H9 (cell line): ENCODE measurements around the gene ATP6V1G2. TPM values are rescaled to one million over a fixed set of nuclear protein-coding genes. Genes with fewer than 3 reads are reported as not detected.
A peak's percentile ranks its signal among the peaks of the same experiment; 100 is the strongest.

ENCODE experiments used
- DNase-seq: peaks from one replicate; pipeline ENCODE4 v3.0.0-alpha.2; 2017
- H2AFZ ChIP-seq: one replicate; pipeline ENCODE4 v1.6.1; 2013; ENCODE audit warnings: mild to moderate bottlenecking, low read length, control low read depth, moderate library complexity
- H2AK5ac ChIP-seq: 2 replicates; pipeline ENCODE4 v1.6.1; 2013; ENCODE audit warnings: low read length, control low read depth, mixed read lengths; ENCODE audit not compliant: insufficient read length
- H2BK120ac ChIP-seq: one replicate; pipeline ENCODE4 v1.6.1; 2013; ENCODE audit warnings: low read depth, mild to moderate bottlenecking, low read length, control low read depth, inconsistent platforms; ENCODE audit not compliant: poor library complexity, severe bottlenecking
- H2BK12ac ChIP-seq: 2 replicates; pipeline ENCODE4 v1.6.1; 2013; ENCODE audit warnings: low read length, control low read depth, mixed read lengths, low read depth; ENCODE audit not compliant: insufficient read length
- H2BK15ac ChIP-seq: 2 replicates; pipeline ENCODE4 v1.6.1; 2013; ENCODE audit warnings: low read depth, low read length, control low read depth
- H2BK20ac ChIP-seq: one replicate; pipeline ENCODE4 v1.6.1; 2013; ENCODE audit warnings: low read depth, mild to moderate bottlenecking, low read length, control low read depth, inconsistent platforms; ENCODE audit not compliant: poor library complexity, severe bottlenecking
- H2BK5ac ChIP-seq: 2 replicates; pipeline ENCODE4 v1.6.1; 2013; ENCODE audit warnings: low read length, control low read depth, mixed read lengths; ENCODE audit not compliant: insufficient read length
- H3K14ac ChIP-seq: 2 replicates; pipeline ENCODE4 v1.6.1; 2013; ENCODE audit warnings: low read length, control low read depth; ENCODE audit not compliant: insufficient read depth
- H3K18ac ChIP-seq: 2 replicates; pipeline ENCODE4 v1.6.1; 2013; ENCODE audit warnings: low read depth, mild to moderate bottlenecking, mixed read lengths, low read length, control low read depth; ENCODE audit not compliant: insufficient read length
- H3K23ac ChIP-seq: 2 replicates; pipeline ENCODE4 v1.6.1; 2013; ENCODE audit warnings: low read length, control low read depth, mixed read lengths, low read depth; ENCODE audit not compliant: insufficient read length
- H3K23me2 ChIP-seq: 2 replicates; pipeline ENCODE4 v1.6.1; 2013; ENCODE audit warnings: low read depth, mild to moderate bottlenecking, mixed read lengths, low read length, control low read depth; ENCODE audit not compliant: insufficient read length, poor library complexity, severe bottlenecking
- H3K27ac ChIP-seq: 2 replicates; pipeline ENCODE4 v1.5.1; 2013; ENCODE audit warnings: low read length, control low read depth, mixed read lengths, low read depth; ENCODE audit not compliant: insufficient read length
- H3K27me3 ChIP-seq: 2 replicates; pipeline ENCODE4 v1.6.1; 2013; ENCODE audit warnings: low read length, control low read depth, inconsistent platforms; ENCODE audit not compliant: insufficient read depth
- H3K4ac ChIP-seq: 2 replicates; pipeline ENCODE4 v1.6.1; 2013; ENCODE audit warnings: low read depth, mild to moderate bottlenecking, control low read depth, inconsistent platforms, low read length, moderate library complexity
- H3K4me1 ChIP-seq: 2 replicates; pipeline ENCODE4 v1.6.1; 2013; ENCODE audit warnings: low read length, control low read depth, inconsistent platforms; ENCODE audit not compliant: insufficient read depth
- H3K4me2 ChIP-seq: 2 replicates; pipeline ENCODE4 v1.6.1; 2013; ENCODE audit warnings: low read length, control low read depth, mixed read lengths; ENCODE audit not compliant: insufficient read length, insufficient read depth
- H3K56ac ChIP-seq: 2 replicates; pipeline ENCODE4 v1.6.1; 2013; ENCODE audit warnings: low read depth, mild to moderate bottlenecking, mixed read lengths, low read length, control low read depth; ENCODE audit not compliant: insufficient read length
- H3K79me1 ChIP-seq: 2 replicates; pipeline ENCODE4 v1.6.1; 2013; ENCODE audit warnings: low read depth, mild to moderate bottlenecking, moderate library complexity, low read length, control low read depth, inconsistent platforms; ENCODE audit not compliant: insufficient read depth, poor library complexity, severe bottlenecking
- H3K79me2 ChIP-seq: 2 replicates; pipeline ENCODE4 v1.6.1; 2013; ENCODE audit warnings: low read length, control low read depth, inconsistent platforms; ENCODE audit not compliant: insufficient read depth
- H3K9ac ChIP-seq: 2 replicates; pipeline ENCODE4 v1.6.1; 2013; ENCODE audit warnings: low read length, control low read depth, mixed read lengths; ENCODE audit not compliant: insufficient read length; ENCODE audit errors: extremely low read depth
- H3K9me3 ChIP-seq: one replicate; pipeline ENCODE4 v1.6.1; 2013; ENCODE audit warnings: low read depth, low read length, inconsistent platforms; ENCODE audit not compliant: control insufficient read depth
- H3T11ph ChIP-seq: one replicate; pipeline ENCODE4 v1.6.1; 2013; ENCODE audit warnings: mild to moderate bottlenecking, low read length, control low read depth, inconsistent platforms
- H4K20me1 ChIP-seq: one replicate; pipeline ENCODE4 v1.6.1; 2013; ENCODE audit not compliant: control insufficient read depth, insufficient read length, insufficient read depth
- H4K5ac ChIP-seq: 2 replicates; pipeline ENCODE4 v1.6.1; 2013; ENCODE audit warnings: low read depth, mild to moderate bottlenecking, mixed read lengths, low read length, control low read depth; ENCODE audit not compliant: insufficient read length
- H4K8ac ChIP-seq: replicated peaks from 2 replicates; pipeline ENCODE4 v1.6.1; 2013; ENCODE audit warnings: low read length, control low read depth, mixed read lengths, low read depth; ENCODE audit not compliant: insufficient read length
- H4K91ac ChIP-seq: 2 replicates; pipeline ENCODE4 v1.6.1; 2013; ENCODE audit warnings: low read depth, mild to moderate bottlenecking, moderate library complexity, mixed read lengths, low read length, control low read depth; ENCODE audit not compliant: insufficient read length
- H3K27ac Mint-ChIP-seq, 3 experiments: 2 replicates in 2 of 3; 3 replicates in 1 of 3; pipeline ENCODE4 v1.8.0; 2020 to 2021; ENCODE audit warnings: mixed read lengths in 3 of 3, mild to moderate bottlenecking in 1 of 3, moderate library complexity in 1 of 3
- H3K27me3 Mint-ChIP-seq: 2 replicates; pipeline ENCODE4 v1.8.0; 2021; ENCODE audit warnings: low read depth, mild to moderate bottlenecking, moderate library complexity, mixed read lengths
- H3K36me3 Mint-ChIP-seq, 3 experiments: 2 replicates in 2 of 3; 3 replicates in 1 of 3; pipeline ENCODE4 v1.8.0; 2020 to 2021; ENCODE audit warnings: low read depth in 3 of 3, mixed read lengths in 3 of 3; ENCODE audit not compliant: insufficient read depth in 1 of 3
- H3K4me1 Mint-ChIP-seq, 2 experiments: 2 replicates each; pipeline ENCODE4 v1.8.0; 2020; ENCODE audit warnings: mixed read lengths in 2 of 2
- H3K4me3 Mint-ChIP-seq, 2 experiments: 2 replicates in 1 of 2; 3 replicates in 1 of 2; pipeline ENCODE4 v1.8.0; 2020 to 2021; ENCODE audit warnings: mild to moderate bottlenecking in 2 of 2, mixed read lengths in 2 of 2, moderate library complexity in 1 of 2
- H3K9me3 Mint-ChIP-seq, 2 experiments: 2 replicates in 1 of 2; 3 replicates in 1 of 2; pipeline ENCODE4 v1.8.0; 2020; ENCODE audit warnings: mild to moderate bottlenecking in 2 of 2, mixed read lengths in 2 of 2, moderate library complexity in 1 of 2
- CTCF ChIP-seq: fragments of 200-600 bp; sonication (generic); conservative IDR thresholded peaks from 3 replicates; pipeline ENCODE4 v1.8.0; 2021; ENCODE audit warnings: antibody characterized with exemption, mild to moderate bottlenecking
- WGBS: extraction: QIAGEN DNeasy Blood & Tissue Kit; methylation state at CpG from one replicate; pipeline ENCODE4 v1.1.7; 2013; ENCODE audit warnings: missing lambda C conversion rate, low lambda C conversion rate, mixed read lengths; ENCODE audit not compliant: insufficient read length; ENCODE audit errors: extremely low coverage; 5-methylcytosine and 5-hydroxymethylcytosine counted together
- total RNA-seq: library from RNA; stranded (reverse); gene quantifications from 2 replicates; pipeline ENCODE4 v1.2.1, GENCODE V29; 2021

The ATP6V1G2 gene
- total RNA-seq, 1 experiment from 2014 or later = 3.8 TPM

DNA sequence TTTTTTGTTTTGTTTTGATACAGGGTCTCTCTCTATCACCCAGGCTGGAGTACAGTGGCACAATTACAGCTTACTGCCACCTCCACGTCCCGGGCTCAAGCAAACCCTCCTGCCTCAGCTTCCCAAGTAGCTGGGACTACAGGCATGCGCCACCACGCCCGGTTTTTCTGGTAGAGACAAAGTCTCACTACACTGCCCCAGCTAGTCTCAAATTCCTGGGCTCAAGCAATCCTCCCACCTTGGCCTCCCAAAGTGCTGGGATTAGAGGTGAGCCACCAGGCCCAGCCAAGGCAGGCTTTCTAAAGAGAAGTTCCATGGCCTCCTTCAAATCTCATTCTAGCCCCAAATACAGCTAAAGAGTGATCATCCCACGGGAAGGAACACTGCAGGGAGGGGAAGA, 12.4 kb downstream of the ATP6V1G2 start:
- no CpG with 5 or more reads among the region's 6 CpGs for WGBS
- Mint-ChIP-seq H3K4me1 (peaks cover 31 to 40% of the 10 kb centered on the region in 2 experiments), H3K36me3 (peaks cover 81 to 95% (median 90%) of the 10 kb centered on the region in 3 experiments), H3K4me3 (no peak overlapping the region), H3K27ac (peak overlapping the region; percentile 32 to 78 (median 53); a peak in 4 of 7 replicates), H3K27me3 (no peaks in the 10 kb centered on the region), H3K9me3 (no peaks in the 10 kb centered on the region)
- Histone ChIP-seq H3K27me3 (no peaks in the 10 kb centered on the region), H3K79me1 (peaks cover 16% of the 10 kb centered on the region), H2AFZ (no peak overlapping the region), H3K56ac (no peak overlapping the region), H3K4me1 (no peaks in the 10 kb centered on the region; the same call in 1 of the 2 replicates), H2BK12ac (no peak overlapping the region), H3K9ac (no peak overlapping the region), H3K4ac (no peak overlapping the region), H3K23ac (no peak overlapping the region), H3K79me2 (peaks cover 8% of the 10 kb centered on the region), H3K14ac (no peak overlapping the region), H2BK20ac (no peak overlapping the region), H3K27ac (no peak overlapping the region), H2AK5ac (no peak overlapping the region), H4K5ac (no peak overlapping the region), H3T11ph (no peak overlapping the region), H4K91ac (no peak overlapping the region), H2BK15ac (no peak overlapping the region), H2BK120ac (no peak overlapping the region), H2BK5ac (no peak overlapping the region), H4K20me1 (peaks cover 4% of the 10 kb centered on the region), H4K8ac (no peak overlapping the region), H3K23me2 (no peaks in the 10 kb centered on the region), H3K9me3 (no peaks in the 10 kb centered on the region), H3K4me2 (no peak overlapping the region), H3K18ac (no peak overlapping the region)
- TF ChIP-seq CTCF = no peak
- no peak for DNase-seq
